HPDE6-E6E7 (cell line): Measurements from ENCODE around the gene SBNO1.
A peak's percentile ranks its signal among the peaks of the same experiment; 100 is the strongest.
"Not testable (repeated sequence)": the region's sequence is repeated elsewhere in the genome, so short reads cannot be mapped to it uniquely, and the experiment has no call there.

Experiments used
- DNase-seq: peaks from one replicate; pipeline ENCODE4 v3.0.0; 2011; ENCODE audit warnings: missing footprints; ENCODE audit errors: extremely low spot score

SBNO1 gene

GRCh38 chr12:123270214-123271000 lies 94.2 kb downstream of the SBNO1 start:
- no peak for DNase-seq

DNA sequence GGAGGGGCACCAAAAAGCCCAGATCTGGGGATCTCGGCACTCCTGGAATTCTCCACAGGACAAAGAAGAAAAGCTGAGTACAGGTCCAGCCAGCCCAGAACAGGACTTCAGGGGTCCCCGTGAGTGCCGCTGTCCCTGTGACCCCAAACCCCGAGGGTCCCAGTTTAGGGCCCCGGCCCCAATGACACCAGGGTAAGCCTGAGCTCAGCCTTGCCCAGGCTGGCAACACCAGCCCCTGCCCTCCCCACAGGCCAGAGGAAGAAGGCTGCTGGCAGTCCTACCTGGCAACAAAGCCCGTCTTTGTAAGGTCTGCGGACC lies 94.8 kb downstream of the SBNO1 start:
- DNase-seq: no peak

DNA sequence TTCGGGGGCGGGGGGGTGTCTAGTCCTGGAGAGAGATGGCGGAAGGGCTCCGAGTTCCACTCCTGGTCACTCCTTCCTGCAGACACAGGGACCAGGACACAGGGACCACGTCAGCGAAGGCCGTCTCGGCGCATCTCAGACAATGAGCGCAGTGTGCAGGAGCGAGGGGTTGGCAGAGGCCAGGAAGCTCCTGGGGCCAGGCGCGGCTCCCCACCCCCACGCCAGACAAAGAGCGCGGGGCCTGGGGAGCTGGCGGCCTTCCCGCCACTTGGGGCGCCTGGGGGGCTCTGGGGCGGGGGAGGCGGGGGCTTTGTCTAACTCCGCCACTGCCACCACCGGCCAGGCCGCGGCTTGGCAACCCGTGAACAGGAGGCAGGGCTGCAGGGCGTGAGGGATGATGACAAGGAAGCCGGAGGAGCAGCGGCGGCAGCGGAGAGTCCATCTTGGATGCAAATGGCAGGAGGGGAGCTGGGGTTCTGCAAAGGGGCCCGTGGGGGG lies 95.2 kb downstream of the SBNO1 start:
- DNase-seq: no peak

DNA sequence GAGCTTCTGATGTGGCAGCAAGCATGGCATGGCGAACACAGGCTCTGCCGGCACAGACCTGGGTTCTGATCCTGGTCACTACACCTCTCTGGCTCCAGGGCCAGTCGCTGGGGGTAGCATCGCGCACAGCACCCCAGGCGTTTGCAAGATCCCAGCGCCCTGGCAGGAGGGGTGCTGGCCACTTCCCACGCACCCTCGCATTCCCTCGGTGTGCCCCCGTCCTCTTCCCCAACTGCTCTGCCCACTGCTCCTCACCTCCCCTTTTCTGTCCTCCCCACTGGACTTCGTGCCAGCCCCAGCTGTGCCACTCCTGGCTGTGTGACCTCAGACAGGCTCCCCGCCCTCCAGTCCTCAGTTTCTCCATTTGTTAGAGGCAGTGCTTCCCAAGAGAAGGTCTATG lies 95.8 kb downstream of the SBNO1 start:
- no peak for DNase-seq

DNA sequence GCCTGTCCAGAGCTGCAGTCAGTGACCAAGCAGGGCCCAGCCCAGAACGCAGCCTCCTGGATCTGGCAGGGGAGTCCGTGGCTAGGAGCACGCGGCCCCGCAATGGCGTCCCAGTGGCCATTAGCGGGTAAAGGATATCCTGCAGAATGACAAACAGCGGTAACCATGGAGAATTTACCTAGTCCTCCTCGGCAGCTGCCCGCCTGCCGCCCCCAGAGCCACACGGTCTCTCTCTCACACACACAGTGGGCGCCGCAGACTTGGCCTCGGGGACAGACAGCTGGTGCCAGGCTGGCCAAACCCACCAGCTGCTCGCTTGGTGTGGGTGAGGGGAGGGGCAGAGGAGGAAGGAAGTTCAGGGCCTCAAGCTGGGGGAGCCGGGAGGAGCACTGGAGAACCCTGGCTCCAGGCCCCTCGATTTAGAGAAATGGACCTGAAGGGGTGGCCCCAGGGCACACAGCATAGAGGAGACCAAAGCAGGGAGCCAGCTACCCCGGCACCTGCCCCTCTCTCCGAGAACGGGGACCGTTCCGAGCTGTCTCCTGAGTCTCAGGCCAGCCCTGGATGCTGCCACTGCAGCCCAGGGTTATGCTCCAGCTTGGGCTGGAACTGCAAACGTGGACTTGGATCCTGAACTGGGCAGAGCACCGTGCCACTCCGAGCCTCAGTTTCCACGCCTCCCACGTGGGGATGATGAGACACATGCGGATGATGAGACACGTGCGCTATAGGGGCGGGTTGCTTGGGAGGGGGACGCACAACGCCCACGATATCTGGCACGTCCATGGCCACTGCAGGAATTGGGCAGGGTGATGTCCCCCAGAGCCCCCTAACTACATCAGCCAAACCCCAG lies 96.4 kb downstream of the SBNO1 start:
- DNase-seq: no peak

- no peak for DNase-seq
Measured at GRCh38 chr12:123267335-123267920, 97.2 kb downstream of the SBNO1 start.

DNA sequence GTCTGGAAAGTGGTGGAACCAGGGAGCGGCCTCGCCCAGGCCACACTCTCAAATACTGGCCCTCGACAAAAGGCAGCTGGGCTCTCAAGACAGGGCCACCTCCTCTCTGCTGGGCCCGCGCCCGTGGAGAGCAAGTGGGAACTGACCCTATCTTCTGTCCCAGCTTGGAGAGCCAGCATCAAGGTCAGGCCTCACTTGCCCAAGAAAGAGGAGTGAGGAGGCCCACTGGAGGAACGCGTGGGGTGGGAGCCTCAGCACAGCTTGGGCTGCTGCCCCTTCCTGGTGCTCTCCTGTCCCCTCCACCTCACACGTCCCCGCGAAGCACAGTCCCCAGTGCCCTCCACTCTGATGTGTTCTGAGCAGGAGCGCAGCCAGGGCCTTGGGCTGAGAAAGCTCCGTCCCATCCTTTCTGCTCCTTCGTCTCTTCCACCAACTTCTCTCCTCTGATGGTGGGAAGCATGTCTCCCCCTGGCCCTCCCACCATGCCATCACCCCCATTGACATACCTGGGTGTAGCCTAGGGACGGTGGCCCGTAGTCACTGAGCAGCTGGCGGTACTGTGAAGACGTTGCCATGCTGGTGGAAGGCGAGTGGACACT lies 97.9 kb downstream of the SBNO1 start:
- DNase-seq: no peak

DNA sequence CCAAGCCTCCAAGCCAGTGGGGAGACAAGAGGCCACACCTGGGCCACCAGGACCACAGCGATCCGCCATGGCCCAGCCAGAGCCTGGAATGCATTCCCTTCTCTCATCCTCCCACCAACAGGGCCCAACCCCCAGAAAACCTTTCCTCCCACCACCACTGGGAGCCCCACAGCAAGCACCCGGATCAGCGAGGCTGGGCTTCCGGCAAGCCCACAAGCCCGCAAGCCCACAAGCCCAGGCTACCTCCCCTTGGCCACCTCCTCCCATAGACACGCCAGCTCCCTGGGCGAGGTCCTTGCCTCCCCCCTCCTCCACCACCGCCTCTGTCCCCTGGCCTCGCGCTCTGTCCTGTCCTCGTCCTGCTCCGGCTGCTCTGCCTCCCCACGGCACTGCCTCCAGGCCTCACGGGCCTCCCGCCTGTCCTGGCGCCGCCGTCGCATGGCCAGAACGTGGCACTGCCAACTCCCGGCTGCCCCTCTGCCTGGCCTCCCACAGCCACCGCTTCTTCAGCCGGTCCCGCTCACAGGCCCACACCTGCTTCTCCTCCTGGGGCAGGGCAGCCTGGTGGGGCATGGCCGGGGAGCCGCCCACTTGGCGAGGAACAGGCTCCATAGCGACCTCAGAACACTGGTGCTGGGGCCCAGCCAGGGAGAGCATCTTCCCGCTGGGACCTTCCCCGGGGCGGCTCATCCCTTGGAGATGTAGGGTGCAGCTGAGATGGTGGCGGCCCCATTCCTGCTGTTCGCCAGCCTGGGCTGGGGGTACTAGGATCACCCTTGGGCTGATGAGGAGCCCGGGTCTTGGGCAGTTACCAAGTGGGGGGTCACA lies 98.6 kb downstream of the SBNO1 start:
- no peak for DNase-seq

DNA sequence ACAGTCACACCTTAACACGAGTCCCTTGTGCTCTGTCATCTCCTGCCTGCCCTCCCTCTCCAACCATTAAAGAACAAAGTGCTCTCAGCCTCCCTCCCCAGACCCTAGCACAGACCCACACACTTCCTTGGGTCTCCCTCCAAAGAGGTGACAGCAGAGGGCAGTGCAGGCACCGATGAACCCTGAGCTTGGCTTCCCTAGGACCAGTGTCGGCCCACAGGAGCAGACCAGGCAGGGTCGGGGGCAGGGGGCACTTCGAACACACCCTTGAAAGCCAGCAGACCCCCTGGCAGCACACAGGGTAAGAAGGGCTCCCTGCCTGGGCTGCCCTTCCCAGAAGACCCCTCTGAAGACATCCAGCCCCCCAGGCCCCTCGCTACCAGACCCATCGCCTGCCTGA lies 100.0 kb downstream of the SBNO1 start:
- DNase-seq: no peak

GRCh38 chr12:123263196-123263817 lies 101.3 kb downstream of the SBNO1 start:
- no peak for DNase-seq

DNA sequence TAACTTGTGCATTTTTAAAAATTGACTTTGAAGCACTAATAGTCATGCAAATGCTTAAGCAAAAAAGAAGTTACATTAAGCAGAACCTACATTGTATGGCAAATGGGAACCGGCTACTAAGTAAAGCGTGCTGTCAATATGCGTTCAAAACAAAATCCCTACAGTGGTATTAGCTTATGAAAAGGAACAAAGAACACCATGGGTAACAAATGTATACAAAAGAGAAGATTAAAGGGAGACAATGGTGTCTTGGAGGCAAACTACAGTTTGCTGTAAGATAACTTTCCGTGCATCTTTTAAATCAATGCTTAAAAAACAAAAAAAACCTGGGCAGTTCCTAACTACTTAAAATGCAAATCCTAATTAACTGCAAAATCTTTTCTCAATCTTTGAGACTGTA lies 103.5 kb downstream of the SBNO1 start:
- no peak for DNase-seq

- no peak for DNase-seq
Measured at GRCh38 chr12:123260081-123260480, 104.6 kb downstream of the SBNO1 start.

- DNase-seq: no peak
Measured at GRCh38 chr12:123258593-123258992, 106.1 kb downstream of the SBNO1 start.

DNA sequence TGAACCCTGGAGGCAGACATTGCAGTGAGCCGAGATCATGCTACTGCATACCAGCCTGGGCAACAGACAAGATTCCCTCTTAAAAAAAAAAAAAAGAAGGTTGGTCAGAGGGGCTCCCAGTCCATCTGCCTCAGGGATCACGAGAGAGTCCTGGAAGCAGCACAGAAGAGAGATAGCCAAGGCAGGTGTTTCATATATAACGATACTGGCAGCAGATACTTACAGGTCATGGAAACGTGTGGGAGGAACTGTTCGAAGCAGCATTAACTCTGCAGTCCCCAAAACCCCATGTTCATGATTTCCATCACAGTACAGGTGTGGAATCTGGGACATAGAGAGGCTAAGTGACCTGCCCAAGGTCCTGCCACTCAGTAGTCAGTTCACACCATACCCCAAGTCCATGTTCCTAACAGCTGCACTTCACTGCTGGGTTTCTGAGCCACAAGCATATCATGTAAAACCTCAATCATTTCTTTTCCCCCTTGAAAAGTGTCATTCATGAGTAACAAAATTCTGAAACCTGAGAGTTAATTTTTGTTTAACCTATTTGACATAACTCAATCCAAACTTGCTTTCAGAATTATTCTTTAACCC lies 109.7 kb downstream of the SBNO1 start:
- no peak for DNase-seq

DNA sequence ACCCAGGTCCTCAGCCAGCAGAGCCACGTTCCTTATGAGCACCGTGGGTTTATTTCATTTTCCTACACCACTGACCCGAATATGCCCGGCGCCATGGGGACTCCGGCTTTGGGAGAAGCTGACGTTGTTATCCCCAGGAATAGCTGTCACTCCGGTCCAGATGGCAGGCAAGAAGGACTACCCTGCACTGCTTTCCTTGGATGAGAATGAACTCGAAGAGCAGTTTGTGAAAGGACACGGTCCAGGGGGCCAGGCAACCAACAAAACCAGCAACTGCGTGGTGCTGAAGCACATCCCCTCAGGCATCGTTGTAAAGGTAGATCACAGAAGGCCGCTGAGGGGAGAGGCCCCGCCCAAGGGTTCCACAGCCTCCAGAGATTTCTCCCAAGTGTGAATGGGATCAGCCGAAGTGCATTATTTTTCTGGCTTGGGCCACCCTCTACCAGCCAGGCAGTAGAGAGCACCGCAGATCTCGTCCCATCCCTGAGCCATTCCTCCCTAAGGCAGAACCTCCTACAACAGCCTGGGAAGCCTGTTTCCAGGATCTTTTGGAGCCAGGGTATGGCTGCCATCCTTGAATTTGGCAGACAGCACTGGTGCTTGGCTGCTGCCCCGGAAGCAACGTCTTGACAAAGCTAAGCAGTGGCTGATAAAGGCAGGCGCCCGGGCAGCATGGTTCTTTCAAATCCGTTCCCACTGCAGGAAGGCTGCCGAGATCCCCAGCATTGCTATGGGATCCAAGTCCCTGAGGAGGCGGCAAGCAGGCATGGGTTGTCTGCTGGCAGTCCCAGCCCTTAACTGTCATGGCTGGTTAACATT lies 110.8 kb downstream of the SBNO1 start:
- no peak for DNase-seq

DNA sequence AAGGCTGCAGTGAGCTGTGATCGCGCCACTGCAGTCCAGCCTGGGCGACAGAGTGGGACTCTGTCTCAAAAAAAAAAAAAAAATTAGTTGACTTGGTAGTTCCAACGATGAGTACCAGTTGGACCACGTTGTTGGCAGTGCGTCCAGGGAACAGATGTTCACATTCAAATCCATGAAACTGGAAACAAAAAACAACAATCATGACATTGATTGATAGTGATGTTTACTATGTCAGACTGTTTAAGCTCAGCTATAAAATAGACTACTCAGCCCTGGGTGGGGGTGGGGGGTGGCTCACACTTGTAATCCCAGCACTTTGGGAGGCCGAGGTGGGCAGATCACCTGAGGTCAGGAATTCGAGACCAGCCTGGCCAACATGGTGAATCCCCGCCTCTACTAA lies 112.3 kb downstream of the SBNO1 start:
- DNase-seq: not testable (repeated sequence)

DNA sequence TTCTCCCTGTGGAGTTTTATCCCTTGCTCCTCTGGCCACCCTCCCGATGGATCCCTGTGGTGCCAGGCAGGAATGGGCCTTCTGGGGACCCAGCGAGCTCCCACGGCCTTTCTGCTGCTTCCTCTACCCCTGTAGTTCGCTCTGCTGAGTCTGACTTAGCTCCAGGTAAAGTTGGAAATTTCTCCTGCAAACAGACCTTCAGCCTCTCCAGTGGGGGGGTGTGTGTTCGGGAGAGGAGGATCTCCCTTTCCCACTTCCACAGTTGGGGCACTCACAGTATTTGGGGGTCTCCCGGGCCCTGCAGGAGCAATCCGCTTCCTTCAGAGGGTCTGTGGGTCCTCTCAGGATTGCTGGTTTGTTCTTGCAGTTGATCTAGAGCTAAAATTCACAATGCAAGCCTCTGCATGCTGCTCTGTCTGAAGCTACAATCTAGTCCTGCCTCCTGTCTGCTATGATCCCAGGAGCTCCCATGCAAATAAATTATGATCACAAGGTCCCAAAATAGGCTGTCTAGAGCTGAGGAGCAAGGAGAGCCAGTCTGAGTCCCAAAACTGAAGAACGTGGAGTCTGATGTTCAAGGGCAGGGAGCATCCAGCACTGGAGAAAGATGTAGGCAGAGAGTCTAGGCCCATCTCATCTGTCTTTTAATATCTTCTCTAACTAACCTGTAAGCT lies 113.1 kb downstream of the SBNO1 start:
- no peak for DNase-seq

- DNase-seq: peak; percentile 59
Measured at GRCh38 chr12:123250471-123251383, 113.9 kb downstream of the SBNO1 start.
